MM.1S (cell line): Measurements from ENCODE around the gene YEATS4.

Source experiments
- CTCF ChIP-seq: fragments of 300-600 bp; sonication (generic); IDR thresholded peaks from 2 replicates; pipeline ENCODE4 v1.5.1; 2016; ENCODE audit warnings: antibody characterized with exemption, low read length, mixed read lengths
- EZH2 ChIP-seq: fragments of 300-600 bp; sonication (generic); optimal IDR thresholded peaks from 2 replicates; pipeline ENCODE3; 2017; ENCODE audit warnings: low read depth, mild to moderate bottlenecking, antibody characterized with exemption, low read length, mixed read lengths

GRCh38 chr12:69343357-69343756 is 16.2 kb upstream of the YEATS4 start:
- TF ChIP-seq EZH2: no peak
- no peak for TF ChIP-seq CTCF
